SIG-M5 treated with dmso at 0.1 percent for 504 hours (cell line): ENCODE measurements around the gene SLCO4A1.

Source experiments
- DNase-seq: peaks from one replicate; lab custom pipeline; 2025; ENCODE audit not compliant: unreplicated experiment; lab: John Stamatoyannopoulos, UW

Gene SLCO4A1

GRCh38 chr20:62606551-62607201, 35.6 kb upstream of the SLCO4A1 start:
- no peak for DNase-seq

DNA sequence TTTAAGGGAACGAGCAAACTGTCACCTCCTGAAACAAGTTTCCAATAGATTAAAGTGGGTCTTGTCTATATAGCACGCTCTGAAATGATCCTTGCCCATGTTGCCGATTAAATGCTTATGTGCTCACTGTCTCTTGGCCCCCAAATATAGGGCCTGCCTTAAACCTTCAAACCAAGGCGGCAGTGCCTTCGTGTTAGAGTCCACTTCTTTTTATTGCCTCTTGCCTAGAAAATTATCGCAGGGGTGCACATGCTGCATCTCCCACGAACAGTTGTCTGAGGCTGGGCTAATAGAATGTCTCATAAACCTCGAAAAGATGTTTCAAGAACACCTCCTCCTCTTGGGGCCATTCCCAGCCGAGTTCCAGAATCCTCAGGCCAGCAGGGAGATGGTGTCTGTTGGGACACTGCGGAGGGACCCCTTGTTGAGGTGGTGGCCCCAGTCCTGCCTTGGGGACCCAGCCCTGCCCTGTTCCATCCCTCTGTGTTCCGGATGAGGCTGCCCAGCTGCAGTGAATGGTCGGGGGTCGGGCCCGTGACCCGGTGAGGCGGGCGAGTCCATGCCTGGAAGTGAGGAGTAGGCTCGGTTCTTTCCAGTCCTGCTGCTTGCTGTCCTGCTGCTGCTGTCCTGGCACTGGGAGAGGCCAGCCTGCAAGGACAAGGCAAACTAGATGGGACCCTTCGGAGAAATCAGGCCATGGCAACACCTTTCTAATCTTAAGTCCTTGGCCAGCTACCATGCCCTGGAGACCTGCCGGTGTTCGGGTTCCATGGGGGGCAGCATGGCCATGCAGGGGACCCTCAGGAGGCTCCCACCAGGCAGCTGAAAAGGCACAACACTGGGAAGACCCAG, 34.7 kb upstream of the SLCO4A1 start:
- no peak for DNase-seq

- no peak for DNase-seq
These were observed 34.1 kb upstream of the SLCO4A1 start for GRCh38 chr20:62608218-62608565.

DNA sequence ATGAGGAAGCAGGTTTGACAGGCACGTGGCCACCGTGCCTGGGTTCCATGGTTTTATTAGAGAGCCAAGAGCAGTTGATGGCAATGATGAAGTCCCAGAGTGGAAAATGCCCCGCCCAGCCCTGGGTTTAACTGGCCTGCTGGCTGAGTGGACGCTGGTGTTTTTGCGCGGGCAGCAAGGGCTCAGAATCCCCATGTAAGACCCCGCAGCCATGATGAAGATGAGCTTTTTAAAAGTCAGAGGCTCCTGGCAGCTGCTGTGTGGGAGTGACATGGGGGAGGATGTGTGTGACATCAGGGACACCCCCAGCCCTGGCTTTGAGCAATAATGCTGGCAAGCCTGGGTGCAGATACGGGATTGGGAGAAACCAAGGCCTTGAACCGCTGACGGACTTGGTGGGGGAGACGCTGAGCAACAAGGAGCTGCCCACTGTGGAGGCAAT, 33.0 kb upstream of the SLCO4A1 start:
- no peak for DNase-seq

GRCh38 chr20:62609811-62610757, 32.2 kb upstream of the SLCO4A1 start:
- DNase-seq, result no peak

DNA sequence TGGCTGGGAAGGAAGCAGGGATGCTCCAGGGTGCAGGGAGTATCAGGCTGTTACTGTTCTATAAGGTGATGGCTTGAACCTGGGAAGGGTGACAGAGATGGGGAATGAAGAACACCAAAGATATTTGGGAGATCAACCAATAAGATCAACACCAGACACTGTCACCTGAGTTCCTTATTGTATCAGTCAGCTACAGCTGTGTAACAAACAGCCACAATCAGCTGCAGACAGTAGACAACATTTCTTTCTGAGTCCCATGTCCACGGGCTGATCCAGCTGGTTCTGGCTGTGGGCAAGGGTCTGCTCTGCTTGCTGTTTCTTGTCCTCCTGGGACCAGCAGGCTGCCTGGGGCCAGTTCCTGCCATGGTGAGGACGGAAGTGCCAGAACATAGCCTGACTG, 31.3 kb upstream of the SLCO4A1 start:
- no peak for DNase-seq

GRCh38 chr20:62611819-62612218, 30.5 kb upstream of the SLCO4A1 start:
- no peak for DNase-seq

- no peak for DNase-seq
These were observed 28.0 kb upstream of the SLCO4A1 start for GRCh38 chr20:62614085-62614960.

- DNase-seq, result no peak
These were observed 27.2 kb upstream of the SLCO4A1 start for GRCh38 chr20:62614961-62615680.

- DNase-seq, result no peak
These were observed 26.5 kb upstream of the SLCO4A1 start for GRCh38 chr20:62615750-62616251.

- DNase-seq, result peak; percentile 68
These were observed 25.3 kb upstream of the SLCO4A1 start for GRCh38 chr20:62616728-62617621.

- peak; percentile 50 for DNase-seq
These were observed 24.4 kb upstream of the SLCO4A1 start for GRCh38 chr20:62617711-62618483.

DNA sequence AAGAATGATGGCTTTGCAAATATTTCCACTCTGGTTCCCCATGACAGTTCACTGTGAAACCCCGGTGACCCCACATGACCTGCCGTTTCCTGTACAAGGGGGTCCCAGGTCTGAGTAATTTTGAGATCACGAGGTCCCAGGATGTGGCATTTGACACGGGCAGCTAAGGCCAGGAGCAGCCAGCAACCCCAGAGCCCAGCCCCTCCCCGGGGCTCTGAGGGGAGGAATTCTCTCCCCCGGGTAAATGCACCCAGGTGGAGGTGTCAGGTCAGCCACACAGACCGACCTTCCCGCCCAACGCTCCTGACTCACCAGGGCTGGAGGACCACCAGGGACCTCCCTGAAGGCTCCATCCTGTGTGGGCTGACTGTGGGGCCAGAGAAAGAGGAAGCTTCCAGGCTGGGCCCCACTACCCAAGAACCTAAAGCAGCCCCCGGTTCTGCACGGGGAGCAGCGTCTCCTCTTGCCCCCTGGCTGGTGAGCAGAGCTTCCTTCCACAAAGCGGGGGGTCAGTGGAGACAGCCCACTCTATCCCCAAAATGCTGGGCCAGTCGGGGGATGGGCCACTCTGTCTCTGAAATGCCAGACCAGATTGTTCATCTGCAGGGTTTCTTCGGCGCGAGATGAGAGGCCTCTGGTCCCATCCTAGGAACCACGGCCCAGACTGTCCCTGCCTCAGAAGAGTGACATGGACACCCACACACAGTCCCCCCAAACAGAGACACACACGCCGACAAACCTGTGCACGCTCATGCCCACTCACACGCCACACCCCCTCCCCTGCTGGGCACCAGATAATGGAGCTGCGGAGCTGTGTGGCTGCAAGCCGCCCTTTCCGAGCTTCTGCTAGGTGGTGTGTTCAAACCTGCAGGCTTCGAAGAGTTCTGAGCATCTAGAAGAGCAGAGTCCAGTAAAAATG, 23.4 kb upstream of the SLCO4A1 start:
- DNase-seq, result peak; percentile 23

GRCh38 chr20:62620625-62621024, 21.7 kb upstream of the SLCO4A1 start:
- no peak for DNase-seq

DNA sequence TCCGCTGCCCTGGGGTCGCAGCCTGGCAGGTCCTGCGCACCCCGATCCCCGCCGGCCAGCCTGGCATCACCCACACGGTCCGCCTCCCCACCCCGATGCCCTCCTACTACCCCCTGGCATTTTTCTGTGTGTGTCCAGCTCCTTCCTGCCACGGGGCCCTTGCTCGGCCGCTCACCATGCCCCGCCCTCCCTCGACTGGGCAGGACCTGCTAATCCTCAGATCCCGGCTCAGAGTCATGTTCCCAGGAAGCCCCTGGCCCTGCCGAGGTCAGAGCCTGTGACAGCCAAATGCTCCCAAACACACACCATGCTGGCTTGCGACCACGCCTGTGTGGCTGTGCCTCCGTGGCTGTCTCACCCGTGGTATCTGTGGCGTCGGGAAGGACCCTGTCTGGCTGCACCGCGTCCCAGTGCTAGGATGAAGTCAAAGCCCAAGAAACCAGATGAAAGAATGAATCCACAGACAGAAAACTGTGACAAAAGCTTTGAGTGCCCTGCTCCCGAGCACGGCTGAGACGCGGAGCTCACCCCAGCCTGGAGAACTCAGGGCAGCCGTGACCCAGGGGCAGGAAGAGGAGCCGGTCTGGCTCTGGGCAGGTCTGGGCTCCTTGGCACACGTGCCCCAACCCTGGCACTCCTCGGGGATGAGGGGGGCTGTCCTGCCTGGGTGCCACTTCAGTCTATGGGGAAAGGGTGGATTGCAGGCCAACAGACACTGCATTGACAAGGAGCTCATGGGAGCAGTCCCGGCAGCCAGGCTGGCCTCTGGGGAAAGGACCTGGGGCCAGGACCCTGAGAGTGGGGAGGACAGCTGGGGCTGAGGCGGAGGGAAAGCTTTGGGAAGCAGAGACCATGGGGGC, 20.8 kb upstream of the SLCO4A1 start:
- DNase-seq, result no peak
